ACHN (cell line): ENCODE measurements around the gene ADAMTS10.

ENCODE experiments used
- DNase-seq: peaks from one replicate; pipeline ENCODE4 v3.0.0-alpha.2; 2015
- in situ Hi-C: cut with HindIII; loops from 2 replicates; pipeline ENCODE4 v1.10.0; 2017; ENCODE audit warnings: low sequenced_read_pairs, low pct_ligation_motif_present, low pct_unique_long_range_greater_than_20kb

The ADAMTS10 gene

GRCh38 chr19:8531470-8531869 is 79.0 kb downstream of the ADAMTS10 start:
- no peak for DNase-seq
- in situ Hi-C loops, result no loop called here
